ENCODE measurements around the gene RFNG.
A peak's percentile ranks its signal among the peaks of the same experiment; 100 is the strongest.

The RFNG gene

GRCh38 chr17:82080789-82081464 is 29.3 kb upstream of the RFNG start:
- Histone ChIP-seq H3K9ac (no peak overlapping the region), H3K9me3 (replicated peaks in 1 of 11) (no peaks in the 10 kb centered on the region), H3K27me3 (no peaks in the 10 kb centered on the region), H3K4me3 (no peak overlapping the region), H3K4me1 (peaks cover 0 to 17% (median 10%) of the 10 kb centered on the region in 10 experiments; a peak in 11 of 20 replicates), H4K20me1 (peaks cover 0 to 96% (median 86%) of the 10 kb centered on the region in 11 experiments; a peak in 20 of 22 replicates), H3K27ac (no peak overlapping the region), H3K4me2 (no peak overlapping the region), H3K36me3 (peaks cover 76 to 88% (median 83%) of the 10 kb centered on the region in 11 experiments)
- TF ChIP-seq Cebpa-rat (IDR thresholded peaks at IDR 0.05), result no peak

GRCh38 chr17:82080048-82080788 is 28.6 kb upstream of the RFNG start:
- TF ChIP-seq Cebpa-rat (IDR thresholded peaks at IDR 0.05), result no peak
- Histone ChIP-seq H3K9ac (no peak overlapping the region), H3K9me3 (replicated peaks in 1 of 11) (no peaks in the 10 kb centered on the region), H3K4me1 (peaks cover 0 to 24% (median 14%) of the 10 kb centered on the region in 10 experiments; a peak in 11 of 20 replicates), H3K36me3 (peaks cover 69 to 81% (median 76%) of the 10 kb centered on the region in 11 experiments), H3K4me2 (no peak overlapping the region), H3K27ac (no peak overlapping the region), H3K4me3 (no peak overlapping the region), H3K27me3 (no peaks in the 10 kb centered on the region), H4K20me1 (peaks cover 0 to 89% (median 78%) of the 10 kb centered on the region in 11 experiments; a peak in 20 of 22 replicates)

- H3K36me3 ChIP-seq, result peaks cover 60 to 70% (median 65%) of the 10 kb centered on the region in 11 experiments
Observed at GRCh38 chr17:82079001-82079677, 27.5 kb upstream of the RFNG start.

GRCh38 chr17:82078433-82078832 is 26.8 kb upstream of the RFNG start:
- Histone ChIP-seq H3K36me3 (peaks cover 53 to 63% (median 58%) of the 10 kb centered on the region in 11 experiments), H3K27me3 (no peaks in the 10 kb centered on the region), H3K9me3 (replicated peaks in 1 of 11) (no peaks in the 10 kb centered on the region), H3K4me1 (peaks cover 0 to 37% (median 14%) of the 10 kb centered on the region in 10 experiments; a peak in 11 of 20 replicates), H4K20me1 (peaks cover 0 to 71% (median 61%) of the 10 kb centered on the region in 11 experiments; a peak in 19 of 22 replicates), H3K4me2 (no peak overlapping the region), H3K9ac (no peak overlapping the region), H3K4me3 (no peak overlapping the region), H3K27ac (no peak overlapping the region)
- TF ChIP-seq Cebpa-rat (IDR thresholded peaks at IDR 0.05), result no peak

More at GRCh38 chr17:82079001-82079677, 27.5 kb upstream of the RFNG start:
- no peak for TF ChIP-seq Cebpa-rat (IDR thresholded peaks at IDR 0.05)
- Histone ChIP-seq H3K4me3 (no peak overlapping the region), H3K4me2 (no peak overlapping the region), H4K20me1 (peaks cover 0 to 78% (median 68%) of the 10 kb centered on the region in 11 experiments; a peak in 20 of 22 replicates), H3K9me3 (replicated peaks in 1 of 11) (no peaks in the 10 kb centered on the region), H3K9ac (no peak overlapping the region), H3K4me1 (peaks cover 0 to 31% (median 14%) of the 10 kb centered on the region in 10 experiments; a peak in 11 of 20 replicates), H3K27ac (no peak overlapping the region), H3K27me3 (no peaks in the 10 kb centered on the region)

- H3K27me3 ChIP-seq, result no peaks in the 10 kb centered on the region
- no peak overlapping the region for H3K4me3 ChIP-seq
- no peak for TF ChIP-seq Cebpa-rat (IDR thresholded peaks at IDR 0.05)
- H3K4me2 ChIP-seq, result no peak overlapping the region
- peaks cover 46 to 57% (median 51%) of the 10 kb centered on the region in 11 experiments for H3K36me3 ChIP-seq
- no peak overlapping the region for H3K9ac ChIP-seq
- H3K9me3 ChIP-seq (replicated peaks in 1 of 11), result no peaks in the 10 kb centered on the region
- peaks cover 0 to 39% (median 14%) of the 10 kb centered on the region in 10 experiments; a peak in 11 of 20 replicates for H3K4me1 ChIP-seq
- H3K27ac ChIP-seq, result no peak overlapping the region
- peaks cover 0 to 65% (median 55%) of the 10 kb centered on the region in 11 experiments; a peak in 19 of 22 replicates for H4K20me1 ChIP-seq
Observed at GRCh38 chr17:82077617-82078358, 26.2 kb upstream of the RFNG start.

- H4K20me1 ChIP-seq, result peaks cover 0 to 57% (median 47%) of the 10 kb centered on the region in 11 experiments; a peak in 19 of 22 replicates
- H3K9me3 ChIP-seq (replicated peaks in 1 of 11), result no peaks in the 10 kb centered on the region
- H3K4me3 ChIP-seq, result no peak overlapping the region
- H3K27me3 ChIP-seq, result no peaks in the 10 kb centered on the region
- peaks cover 38 to 49% (median 43%) of the 10 kb centered on the region in 11 experiments for H3K36me3 ChIP-seq
- no peak for TF ChIP-seq Cebpa-rat (IDR thresholded peaks at IDR 0.05)
- H3K9ac ChIP-seq, result 0 out of 22 replicates have a peak overlapping the region, but pooled peaks of 2 of the 11 experiments have one; percentile 8 to 26
- H3K4me1 ChIP-seq, result peaks cover 0 to 39% (median 14%) of the 10 kb centered on the region in 10 experiments; a peak in 11 of 20 replicates
- H3K4me2 ChIP-seq, result peak overlapping the region in 5 of 11 experiments; percentile 10 to 55 (median 34); a peak in 7 of 22 replicates
- no peak overlapping the region for H3K27ac ChIP-seq
Observed at GRCh38 chr17:82076785-82077591, 25.4 kb upstream of the RFNG start.

GRCh38 chr17:82076018-82076784 is 24.6 kb upstream of the RFNG start:
- Histone ChIP-seq H3K9me3 (replicated peaks in 1 of 11) (no peaks in the 10 kb centered on the region), H3K4me1 (peaks cover 0 to 39% (median 14%) of the 10 kb centered on the region in 10 experiments; a peak in 11 of 20 replicates), H3K4me2 (peak overlapping the region in 5 of 11 experiments; percentile 13 to 55 (median 34); a peak in 9 of 22 replicates), H3K36me3 (peaks cover 32 to 43% (median 37%) of the 10 kb centered on the region in 11 experiments), H3K4me3 (no peak overlapping the region), H3K9ac (0 out of 22 replicates have a peak overlapping the region, but pooled peaks of 2 of the 11 experiments have one; percentile 8 to 26), H3K27me3 (no peaks in the 10 kb centered on the region), H4K20me1 (peaks cover 0 to 50% (median 42%) of the 10 kb centered on the region in 11 experiments; a peak in 18 of 22 replicates), H3K27ac (no peak overlapping the region)
- no peak for TF ChIP-seq Cebpa-rat (IDR thresholded peaks at IDR 0.05)
